ENCODE data around the gene ZNF212. TPM values are rescaled to one million over a fixed set of nuclear protein-coding genes. Genes with fewer than 3 reads are reported as not detected.
A peak's percentile ranks its signal among the peaks of the same experiment; 100 is the strongest.
"Not testable (repeated sequence)": the region's sequence is repeated elsewhere in the genome, so short reads cannot be mapped to it uniquely, and the experiment has no call there.

Gene ZNF212
- total RNA-seq, 2 donors from 2014 or later: 5.3 to 6.1 TPM

DNA sequence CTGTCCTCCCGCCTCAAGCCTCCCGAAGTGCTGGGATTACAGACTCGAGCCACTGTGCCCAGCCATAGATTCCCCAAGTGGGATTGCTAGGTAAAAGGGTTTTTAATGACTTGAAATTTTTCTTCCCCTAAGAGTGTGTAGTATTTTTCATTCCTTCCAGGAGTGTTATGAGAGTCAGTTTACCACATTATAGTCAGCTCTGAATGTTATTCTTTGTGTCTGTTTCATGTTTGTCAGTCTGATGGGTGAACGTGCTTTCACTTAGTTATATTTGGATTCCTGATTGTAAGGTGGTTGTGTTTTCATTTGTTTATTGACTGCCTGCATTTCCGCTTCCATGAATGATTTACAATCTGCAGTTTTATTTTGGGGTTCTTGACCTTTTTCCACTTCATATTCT is 6.3 kb downstream of the ZNF212 start:
- no peak for DNase-seq (ENCODE audit: low spot score)
- intact Hi-C loops (cut with DNase I): no loop called here

DNA sequence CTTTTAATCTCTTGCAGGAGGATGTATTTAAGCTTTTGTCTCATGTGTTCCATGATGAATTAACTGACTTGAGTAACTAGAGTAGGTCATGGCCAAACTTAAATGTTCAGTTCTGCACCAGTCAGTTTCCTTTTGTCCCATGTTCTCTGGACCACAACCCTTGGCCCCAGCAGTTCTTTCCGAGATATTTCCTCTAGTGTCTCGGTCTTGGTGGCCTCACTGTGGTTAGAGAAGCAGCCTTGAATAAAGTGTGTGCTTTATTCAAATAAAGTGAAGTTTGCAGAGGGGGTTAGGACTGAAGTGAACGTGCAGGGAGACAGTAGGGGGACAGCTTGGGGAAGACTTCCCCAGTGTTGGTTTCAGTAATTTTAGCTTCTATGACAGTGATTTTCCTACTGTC is 9.3 kb downstream of the ZNF212 start:
- intact Hi-C loops (cut with DNase I): no loop called here
- no peak for DNase-seq (ENCODE audit: low spot score)

DNA sequence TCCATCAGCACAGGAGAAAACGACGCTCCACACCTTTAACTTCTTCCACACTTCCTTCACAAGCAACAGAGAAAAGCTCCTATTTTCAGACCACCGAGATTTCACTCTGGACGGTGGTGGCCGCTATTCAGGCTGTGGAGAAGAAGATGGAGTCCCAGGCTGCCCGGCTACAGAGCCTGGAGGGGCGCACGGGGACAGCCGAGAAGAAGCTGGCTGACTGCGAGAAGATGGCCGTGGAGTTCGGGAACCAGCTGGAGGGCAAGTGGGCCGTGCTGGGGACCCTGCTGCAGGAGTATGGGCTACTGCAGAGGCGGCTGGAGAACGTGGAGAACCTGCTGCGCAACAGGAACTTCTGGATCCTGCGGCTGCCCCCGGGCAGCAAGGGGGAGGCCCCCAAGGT is 10.7 kb downstream of the ZNF212 start:
- intact Hi-C loops (cut with DNase I); DNase-seq (ENCODE audit: low spot score): not testable (repeated sequence)

DNA sequence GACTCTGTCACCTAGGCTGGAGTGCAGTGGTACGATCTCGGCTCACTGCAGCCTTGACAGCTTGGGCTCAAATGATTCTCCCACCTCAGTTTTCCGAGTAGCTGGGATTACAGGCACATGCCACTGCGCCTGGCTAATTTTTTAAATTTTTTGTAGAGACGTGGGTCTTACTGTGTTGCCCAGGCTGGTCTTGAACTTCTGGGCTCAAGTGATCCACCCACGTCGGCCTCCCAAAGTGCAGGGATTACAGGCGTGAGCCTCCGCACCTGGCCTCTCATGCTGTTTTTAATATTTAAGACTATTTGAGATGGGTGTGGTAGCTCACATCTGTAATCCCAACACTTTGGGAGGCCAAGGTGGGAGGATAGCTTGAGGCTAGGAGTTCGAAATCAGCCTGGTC is 12.1 kb downstream of the ZNF212 start:
- intact Hi-C loops (cut with DNase I); DNase-seq (ENCODE audit: low spot score): not testable (repeated sequence)

DNA sequence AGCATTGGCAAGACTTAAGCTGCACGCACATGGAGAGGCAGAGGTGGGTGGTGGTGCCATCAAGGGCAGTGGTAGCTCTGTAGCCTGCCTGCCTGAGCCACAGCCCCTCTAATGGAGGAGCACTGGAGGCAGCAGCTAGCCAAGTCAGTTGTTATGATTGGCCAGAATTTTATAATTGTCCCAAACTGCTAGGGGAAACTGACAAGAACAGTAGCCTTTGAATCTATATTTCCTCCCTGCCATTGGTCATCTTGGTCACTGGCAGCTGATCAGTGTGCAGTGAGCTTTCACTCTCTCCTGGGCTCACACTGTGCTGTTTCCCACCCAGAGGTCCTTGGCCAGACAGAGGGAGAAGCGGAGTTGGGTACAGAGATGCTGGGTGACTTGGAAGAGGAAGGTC is 12.9 kb downstream of the ZNF212 start:
- DNase-seq (ENCODE audit: low spot score): no peak
- intact Hi-C loops (cut with DNase I): no loop called here

DNA sequence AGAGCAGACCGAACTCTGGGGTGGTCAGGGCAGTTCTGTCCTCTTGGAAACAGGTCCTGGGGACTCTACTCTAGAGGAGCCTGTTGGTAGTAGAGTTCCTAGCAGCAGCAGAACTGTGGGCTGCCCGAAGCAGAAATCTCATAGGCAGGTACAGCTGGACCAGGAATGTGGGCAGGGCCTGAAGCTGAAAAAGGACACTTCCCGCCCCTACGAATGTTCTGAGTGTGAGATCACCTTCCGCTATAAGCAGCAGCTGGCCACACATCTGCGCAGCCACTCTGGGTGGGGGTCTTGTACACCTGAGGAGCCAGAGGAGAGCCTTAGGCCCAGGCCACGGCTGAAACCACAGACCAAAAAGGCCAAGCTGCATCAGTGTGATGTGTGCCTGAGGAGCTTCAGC is 14.2 kb downstream of the ZNF212 start:
- intact Hi-C loops (cut with DNase I): no loop called here

DNA sequence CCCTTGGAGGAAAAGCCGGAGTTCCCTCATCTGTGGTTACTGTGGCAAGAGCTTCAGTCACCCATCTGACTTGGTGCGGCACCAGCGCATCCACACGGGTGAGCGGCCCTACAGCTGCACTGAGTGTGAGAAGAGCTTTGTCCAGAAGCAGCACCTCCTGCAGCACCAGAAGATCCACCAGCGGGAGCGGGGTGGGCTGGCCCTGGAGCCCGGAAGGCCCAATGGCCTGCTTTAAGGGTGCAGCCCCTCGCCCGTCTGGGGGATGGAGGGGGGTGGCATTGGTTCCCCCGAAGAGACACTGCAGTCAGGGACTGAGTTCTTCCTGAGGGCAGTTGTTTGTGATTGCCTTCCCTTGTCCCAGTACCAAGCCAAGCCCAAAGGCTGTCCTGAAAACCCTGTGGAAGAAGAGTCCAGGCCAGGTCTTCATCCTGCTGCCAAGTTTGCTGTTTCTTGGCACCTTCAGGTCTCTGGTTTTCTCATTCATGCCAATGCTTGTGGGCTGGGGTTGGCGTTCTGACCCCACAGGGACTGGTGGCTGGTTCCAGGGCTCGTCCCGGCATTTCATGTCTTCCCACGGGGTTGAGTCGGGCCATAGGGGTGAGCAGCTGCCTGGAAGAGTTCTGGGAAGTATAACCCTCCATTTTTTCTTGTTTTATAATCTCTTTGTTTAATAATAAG is 14.9 kb downstream of the ZNF212 start:
- intact Hi-C loops (cut with DNase I): no loop called here
- DNase-seq (ENCODE audit: low spot score): no peak

More for the DNA sequence above, 14.2 kb downstream of the ZNF212 start:
- DNase-seq (ENCODE audit: low spot score): no peak

DNA sequence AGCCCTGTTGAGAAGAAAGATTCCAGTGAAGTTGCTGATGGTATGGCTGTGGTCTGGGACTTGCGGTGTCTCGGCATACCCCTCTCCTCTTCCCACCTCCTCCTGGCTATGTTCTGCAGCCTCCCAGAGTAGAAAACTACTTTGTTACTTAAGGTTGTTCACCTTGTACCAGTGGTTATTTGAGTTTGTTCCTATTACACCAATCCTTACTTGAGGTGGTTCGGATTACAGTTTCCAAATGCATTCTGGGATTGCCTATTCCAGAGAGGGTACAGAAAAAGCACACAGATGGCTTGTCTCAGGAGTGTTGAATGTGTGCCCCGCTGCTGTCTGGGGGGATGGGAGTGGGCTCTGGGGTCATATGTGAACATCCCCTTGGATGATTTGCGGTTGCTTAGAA is 15.7 kb downstream of the ZNF212 start:
- DNase-seq (ENCODE audit: low spot score): no peak
- intact Hi-C loops (cut with DNase I): no loop called here

DNA sequence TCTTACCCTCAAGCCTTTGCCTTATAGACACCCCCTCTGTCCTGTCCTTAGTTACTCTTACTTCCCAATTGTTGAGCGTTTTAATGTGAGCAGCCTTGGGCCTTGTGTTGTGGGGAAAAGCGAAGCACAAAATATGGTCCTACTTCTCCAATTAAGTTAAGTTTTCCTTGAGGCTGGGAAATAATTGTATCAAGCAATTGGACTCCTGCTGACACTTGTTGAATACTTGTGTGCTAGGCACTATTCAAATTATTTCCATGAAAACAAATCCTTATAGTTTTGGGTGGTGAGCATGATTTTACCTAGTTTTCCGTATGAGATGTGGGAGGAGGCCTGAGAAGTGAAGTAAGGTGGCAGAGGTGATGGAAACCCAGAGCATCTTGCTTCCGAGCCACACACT is 17.1 kb downstream of the ZNF212 start:
- intact Hi-C loops (cut with DNase I): no loop called here

DNA sequence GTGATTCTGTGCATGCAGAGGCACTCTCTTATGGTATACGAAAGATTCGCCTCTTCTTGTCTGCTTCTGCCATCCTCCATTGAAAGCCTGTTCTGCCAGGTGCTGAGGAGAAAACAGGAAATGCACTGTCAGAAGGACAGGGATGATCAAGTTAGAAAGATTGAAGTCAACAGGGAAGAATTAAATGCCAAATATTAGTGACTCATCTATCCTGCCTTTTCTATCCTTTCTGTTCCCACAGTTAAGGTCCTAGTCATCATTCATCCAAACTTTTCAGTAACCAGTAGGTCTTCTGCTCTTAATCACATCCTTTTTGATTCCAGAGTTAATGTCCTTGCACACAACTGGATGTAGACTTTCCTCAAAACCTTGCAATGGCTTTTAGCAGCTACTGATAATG is 17.7 kb downstream of the ZNF212 start:
- intact Hi-C loops (cut with DNase I): no loop called here
- no peak for DNase-seq (ENCODE audit: low spot score)

More for the DNA sequence above, 17.1 kb downstream of the ZNF212 start:
- no peak for DNase-seq (ENCODE audit: low spot score)

DNA sequence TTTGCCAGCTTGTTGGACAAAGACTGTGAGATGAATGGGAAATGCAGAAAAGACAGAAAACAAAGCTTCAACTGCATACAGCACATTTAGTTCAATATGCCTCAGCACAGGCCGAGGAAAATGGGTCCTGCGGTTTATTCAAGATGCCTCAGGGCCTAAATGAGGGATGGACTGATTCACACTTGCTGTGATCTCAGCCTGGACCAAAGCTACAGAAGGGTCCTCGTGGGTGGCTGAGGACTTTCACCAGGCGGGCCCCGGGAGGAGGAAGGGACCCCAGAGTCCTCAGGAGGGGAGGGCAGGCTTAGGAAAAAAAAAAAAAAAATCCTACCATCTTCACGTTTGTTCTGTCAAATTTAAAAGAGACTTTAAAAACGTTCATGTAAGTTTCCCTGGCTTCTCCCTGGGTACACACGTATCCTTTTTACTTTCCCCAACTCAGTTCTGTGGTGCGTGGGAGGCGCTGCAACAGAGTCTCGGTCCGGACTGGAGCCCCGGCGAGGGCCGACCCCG is 21.9 kb downstream of the ZNF212 start:
- DNase-seq (ENCODE audit: low spot score): no peak

DNA sequence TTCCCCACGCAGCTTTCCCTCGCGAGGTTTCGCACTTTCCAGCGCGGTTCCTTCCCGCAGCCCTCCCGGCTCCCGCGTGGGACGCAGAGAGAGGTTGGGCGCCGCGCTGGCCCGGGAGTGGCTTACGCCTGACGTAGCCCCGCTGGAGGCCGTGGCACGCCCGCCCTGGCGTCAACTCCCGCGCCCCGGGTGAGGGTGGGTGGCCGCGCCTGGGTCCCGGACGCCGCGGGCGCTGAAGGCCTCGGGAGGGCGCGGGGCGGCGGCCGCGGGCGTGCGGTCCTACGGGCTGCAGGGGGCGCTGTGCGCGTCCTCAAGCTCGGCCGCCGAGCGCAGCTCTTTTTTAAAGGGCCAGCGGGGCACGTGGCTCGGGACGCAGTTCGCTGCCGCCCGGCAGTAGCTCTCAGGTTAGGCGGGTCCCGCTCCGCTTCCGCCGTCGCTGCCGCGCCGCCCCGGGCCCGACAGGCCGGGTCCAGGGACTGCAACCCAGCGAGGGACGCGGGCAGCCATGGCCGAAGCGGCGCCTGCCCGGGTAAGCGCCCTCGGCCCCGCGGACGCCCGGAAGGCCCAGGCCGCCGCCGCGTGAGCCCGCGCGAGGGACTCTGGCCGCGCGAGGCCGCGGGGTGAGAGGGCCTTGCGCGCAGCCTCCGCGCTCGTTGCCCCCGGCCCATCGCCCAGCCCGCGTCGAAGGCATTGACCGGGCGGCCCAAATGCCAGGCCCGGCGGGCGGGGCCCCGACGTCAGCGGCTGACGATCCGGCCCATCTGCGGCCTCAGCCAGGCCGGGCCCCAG is 22.6 kb downstream of the ZNF212 start, which contains the start of gene ZNF783:
Gene ZNF783, plus strand, starts transcription at position 368 of the 789 bp plus-strand sequence. Its CDS starts 138 bp downstream, at position 506.
- peak; percentile 97 for DNase-seq (ENCODE audit: low spot score)
- intact Hi-C loops (cut with DNase I): loop anchor here in 1 of 2 donors (2.0 kb wide), 1 partner anchor 63 kb away; no protein-coding TSS in a partner anchor

More for the DNA sequence above, 21.9 kb downstream of the ZNF212 start:
- intact Hi-C loops (cut with DNase I): no loop called here

DNA sequence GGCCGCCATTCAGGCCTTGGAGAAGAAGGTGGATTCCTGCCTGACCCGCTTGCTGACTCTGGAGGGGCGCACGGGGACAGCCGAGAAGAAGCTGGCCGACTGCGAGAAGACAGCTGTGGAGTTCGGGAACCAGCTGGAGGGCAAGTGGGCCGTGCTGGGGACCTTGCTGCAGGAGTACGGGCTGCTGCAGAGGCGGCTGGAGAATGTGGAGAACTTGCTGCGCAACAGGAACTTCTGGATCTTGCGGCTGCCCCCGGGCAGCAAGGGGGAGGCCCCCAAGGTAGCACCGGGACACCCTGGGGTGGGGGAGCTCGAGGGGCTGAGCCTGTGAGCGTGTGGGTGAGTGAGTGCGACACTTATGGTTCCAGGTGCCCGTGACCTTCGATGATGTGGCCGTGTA is 27.0 kb downstream of the ZNF212 start:
- intact Hi-C loops (cut with DNase I): loop anchor here in 1 of 2 donors (5.0 kb wide), 1 partner anchor 1004 kb away; no protein-coding TSS in a partner anchor
- no peak for DNase-seq (ENCODE audit: low spot score)

DNA sequence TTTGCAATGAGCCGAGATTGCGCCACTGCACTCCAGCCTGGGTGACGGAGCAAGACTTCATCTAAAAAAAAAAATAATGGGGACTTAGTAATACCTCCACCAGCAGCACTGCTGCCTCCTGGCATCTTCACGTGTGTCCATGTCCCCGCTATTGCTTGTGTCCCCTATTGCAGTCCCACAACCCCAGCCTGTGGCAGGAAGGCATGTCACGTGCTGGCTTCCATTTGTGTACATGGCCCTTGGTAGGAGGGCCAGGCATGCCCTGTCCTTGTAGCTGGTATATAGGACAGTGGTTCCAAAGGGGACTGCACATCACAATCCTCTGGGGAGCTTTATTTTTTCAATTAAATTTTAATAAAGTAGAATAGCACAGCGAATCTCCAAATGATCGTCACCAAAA is 28.3 kb downstream of the ZNF212 start:
- intact Hi-C loops (cut with DNase I): loop anchor here in 1 of 2 donors (5.0 kb wide), 1 partner anchor 1005 kb away; no protein-coding TSS in a partner anchor
- DNase-seq (ENCODE audit: low spot score): no peak

DNA sequence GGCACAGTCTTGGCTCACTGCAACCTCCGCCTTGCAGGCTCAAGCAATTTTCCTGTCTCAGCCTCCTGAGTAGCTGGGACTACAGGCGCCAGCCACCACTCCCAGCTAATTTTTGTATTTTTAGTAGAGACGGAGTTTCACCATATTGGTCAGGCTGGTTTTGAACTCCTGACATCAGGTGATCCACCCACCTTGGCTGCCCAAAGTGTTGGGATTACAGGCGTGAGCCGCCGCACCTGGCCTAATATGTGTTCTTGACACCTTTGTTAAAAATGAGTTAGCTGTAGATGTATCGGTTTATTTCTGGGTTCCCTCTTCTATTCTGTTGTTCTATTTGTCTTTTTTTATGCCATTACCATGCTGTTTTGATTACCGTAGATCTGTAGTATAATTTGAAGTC is 35.0 kb downstream of the ZNF212 start:
- DNase-seq (ENCODE audit: low spot score): peak; percentile 32
- intact Hi-C loops (cut with DNase I): not testable (repeated sequence)

DNA sequence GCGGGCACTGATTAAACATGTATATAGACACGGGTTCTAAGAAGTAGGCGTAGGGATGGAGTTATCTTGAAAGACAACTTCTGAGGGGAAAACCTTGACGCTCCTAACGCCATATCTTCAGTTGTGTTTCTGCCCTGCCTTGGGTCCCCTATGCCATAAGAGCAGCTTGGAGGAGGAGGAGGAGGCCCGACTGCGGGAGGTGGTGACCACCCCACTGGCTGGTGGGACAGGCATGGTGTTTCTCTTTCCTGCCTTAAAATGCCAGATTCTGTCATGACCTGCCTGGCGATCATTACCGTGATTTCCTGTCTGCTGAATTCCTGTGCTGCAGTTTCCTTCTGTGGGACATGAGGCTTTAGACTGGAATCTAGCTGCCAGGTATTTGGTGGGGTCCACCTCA is 38.4 kb downstream of the ZNF212 start:
- intact Hi-C loops (cut with DNase I): no loop called here
- no peak for DNase-seq (ENCODE audit: low spot score)

DNA sequence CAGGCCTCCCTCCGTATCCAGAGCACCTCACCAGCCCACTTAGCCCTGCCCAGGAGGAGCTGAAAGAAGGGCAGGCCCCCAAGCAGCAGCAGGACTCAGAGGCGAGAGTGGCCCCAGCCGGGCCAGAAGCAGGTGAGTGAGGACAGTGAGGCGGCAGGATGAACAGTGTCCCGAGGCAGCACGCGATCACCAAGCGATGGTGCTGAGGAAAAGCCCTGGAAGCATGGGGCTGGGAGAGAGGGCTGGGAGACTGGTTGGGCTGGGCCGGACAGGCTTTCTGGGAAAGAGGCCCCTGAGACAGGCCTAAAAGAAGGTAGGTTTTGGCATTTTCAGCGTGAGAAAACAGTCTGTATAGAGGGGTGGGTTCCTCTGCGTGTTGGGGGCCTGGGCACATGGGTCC is 38.9 kb downstream of the ZNF212 start:
- intact Hi-C loops (cut with DNase I): no loop called here
- DNase-seq (ENCODE audit: low spot score): no peak

DNA sequence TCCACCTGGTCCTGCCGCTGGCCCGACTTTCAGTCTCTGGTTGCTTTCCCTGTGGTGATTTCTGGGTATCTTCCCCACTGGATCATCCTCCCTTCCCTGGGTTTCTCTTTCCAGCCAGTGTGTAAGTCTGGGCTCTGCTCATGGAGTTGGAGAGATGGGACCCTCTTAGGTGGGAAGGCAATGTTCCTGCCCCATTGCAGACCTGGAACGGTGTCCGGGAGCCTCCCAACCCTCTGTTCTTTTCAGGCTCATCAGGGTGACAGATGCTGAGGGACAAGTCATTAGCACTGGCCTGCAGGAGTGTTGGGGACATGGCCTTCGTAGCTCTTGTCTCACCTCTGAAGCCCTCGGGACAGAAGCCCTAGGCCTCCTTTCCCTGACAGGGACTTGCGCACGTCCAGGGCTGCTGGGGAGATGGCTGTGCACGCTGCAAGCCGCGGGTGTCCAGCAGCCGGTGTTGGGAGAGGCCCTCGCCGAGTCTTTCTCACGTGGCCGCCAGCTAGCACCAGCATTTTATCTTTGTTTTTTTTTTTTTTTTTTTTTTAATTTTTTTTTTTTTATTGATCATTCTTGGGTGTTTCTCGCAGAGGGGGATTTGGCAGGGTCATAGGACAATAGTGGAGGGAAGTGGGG is 39.8 kb downstream of the ZNF212 start:
- DNase-seq (ENCODE audit: low spot score): no peak

DNA sequence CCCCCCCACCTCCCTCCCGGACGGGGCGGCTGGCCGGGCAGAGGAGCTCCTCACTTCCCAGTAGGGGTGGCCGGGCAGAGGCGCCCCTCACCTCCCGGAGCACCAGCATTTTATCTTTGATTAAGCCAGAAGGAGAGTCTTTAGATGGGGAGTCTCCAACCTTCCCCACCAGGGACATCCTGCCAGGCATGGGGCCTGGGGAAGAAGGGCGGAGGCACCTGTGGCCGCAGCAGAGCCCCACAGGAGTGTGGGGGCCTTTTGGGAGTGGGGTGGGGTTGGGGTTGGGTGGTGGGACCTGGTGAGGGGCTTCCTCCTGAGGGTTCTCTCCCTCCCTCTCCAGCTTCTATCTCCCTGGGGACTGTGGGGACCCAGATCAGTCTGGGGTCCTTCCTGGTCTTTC is 40.7 kb downstream of the ZNF212 start:
- intact Hi-C loops (cut with DNase I): no loop called here
- DNase-seq (ENCODE audit: low spot score): no peak

More for the DNA sequence above, 39.8 kb downstream of the ZNF212 start:
- intact Hi-C loops (cut with DNase I): no loop called here
